Effector memory CD4-positive, alpha-beta T cell (primary cell): ENCODE measurements around the gene XXYLT1.

ENCODE experiments used
- DNase-seq, 3 donors: peaks; one replicate each; pipeline ENCODE4 v3.0.0-alpha.2; 2020
- H3K27ac ChIP-seq: 2 replicates; pipeline ENCODE4 v1.7.0; 2013; ENCODE audit warnings: mild to moderate bottlenecking, low read length, moderate library complexity; ENCODE audit not compliant: insufficient read depth, poor library complexity, severe bottlenecking
- H3K27me3 ChIP-seq: replicated peaks from 2 replicates; pipeline ENCODE4 v1.7.0; 2013; ENCODE audit warnings: mild to moderate bottlenecking, low read length; ENCODE audit not compliant: insufficient read depth, control insufficient read depth, poor library complexity, severe bottlenecking
- H3K36me3 ChIP-seq: 2 replicates; pipeline ENCODE4 v1.7.0; 2013; ENCODE audit warnings: mild to moderate bottlenecking, low read length, moderate library complexity; ENCODE audit not compliant: control insufficient read depth, insufficient read depth
- H3K4me1 ChIP-seq: 2 replicates; pipeline ENCODE4 v1.7.0; 2013; ENCODE audit warnings: low read length, mild to moderate bottlenecking; ENCODE audit not compliant: control insufficient read depth, insufficient read depth, poor library complexity, severe bottlenecking
- H3K4me3 ChIP-seq: 2 replicates; pipeline ENCODE4 v1.7.0; 2013; ENCODE audit warnings: low read length, low read depth, mild to moderate bottlenecking; ENCODE audit not compliant: insufficient read depth, poor library complexity, severe bottlenecking
- H3K9me3 ChIP-seq: 2 replicates; pipeline ENCODE4 v1.7.0; 2013; ENCODE audit warnings: mild to moderate bottlenecking, low read length, moderate library complexity; ENCODE audit not compliant: control insufficient read depth

Gene XXYLT1

GRCh38 chr3:195036574-195036973 is 234.4 kb downstream of the XXYLT1 start:
- Histone ChIP-seq H3K4me1 (no peaks in the 10 kb centered on the region), H3K4me3 (no peak overlapping the region), H3K36me3 (no peaks in the 10 kb centered on the region), H3K27ac (no peak overlapping the region), H3K9me3 (no peaks in the 10 kb centered on the region), H3K27me3 (no peaks in the 10 kb centered on the region)
- no peak for DNase-seq

GRCh38 chr3:195036203-195036505 is 234.8 kb downstream of the XXYLT1 start:
- Histone ChIP-seq H3K36me3 (no peaks in the 10 kb centered on the region), H3K4me1 (no peaks in the 10 kb centered on the region), H3K9me3 (no peaks in the 10 kb centered on the region), H3K4me3 (no peak overlapping the region), H3K27me3 (no peaks in the 10 kb centered on the region), H3K27ac (no peak overlapping the region)
- DNase-seq: no peak

- Histone ChIP-seq H3K4me3 (no peak overlapping the region), H3K36me3 (no peaks in the 10 kb centered on the region), H3K27ac (no peak overlapping the region), H3K27me3 (no peaks in the 10 kb centered on the region), H3K4me1 (no peaks in the 10 kb centered on the region), H3K9me3 (no peaks in the 10 kb centered on the region)
- no peak for DNase-seq
Measured at GRCh38 chr3:195035345-195036202, 235.4 kb downstream of the XXYLT1 start.

GRCh38 chr3:195034541-195034940 is 236.4 kb downstream of the XXYLT1 start:
- no peaks in the 10 kb centered on the region for H3K36me3 ChIP-seq
- no peak overlapping the region for H3K4me3 ChIP-seq
- no peaks in the 10 kb centered on the region for H3K9me3 ChIP-seq
- no peaks in the 10 kb centered on the region for H3K27me3 ChIP-seq
- no peaks in the 10 kb centered on the region for H3K4me1 ChIP-seq
- no peak for DNase-seq
- H3K27ac ChIP-seq: no peak overlapping the region

- Histone ChIP-seq H3K36me3 (no peaks in the 10 kb centered on the region), H3K4me3 (no peak overlapping the region), H3K9me3 (no peaks in the 10 kb centered on the region), H3K4me1 (no peaks in the 10 kb centered on the region), H3K27ac (no peak overlapping the region), H3K27me3 (no peaks in the 10 kb centered on the region)
- no peak for DNase-seq
Measured at GRCh38 chr3:195034101-195034500, 236.9 kb downstream of the XXYLT1 start.

- Histone ChIP-seq H3K27ac (no peak overlapping the region), H3K9me3 (no peaks in the 10 kb centered on the region)
- no peak for DNase-seq
Measured at GRCh38 chr3:195033531-195034091, 237.3 kb downstream of the XXYLT1 start.

GRCh38 chr3:195032955-195033354 is 238.0 kb downstream of the XXYLT1 start:
- no peaks in the 10 kb centered on the region for H3K36me3 ChIP-seq
- H3K27ac ChIP-seq: no peak overlapping the region
- H3K4me3 ChIP-seq: no peak overlapping the region

More at GRCh38 chr3:195033531-195034091, 237.3 kb downstream of the XXYLT1 start:
- Histone ChIP-seq H3K36me3 (no peaks in the 10 kb centered on the region), H3K4me1 (no peaks in the 10 kb centered on the region), H3K27me3 (no peaks in the 10 kb centered on the region), H3K4me3 (no peak overlapping the region)

GRCh38 chr3:195032106-195032759 is 238.7 kb downstream of the XXYLT1 start:
- H3K4me1 ChIP-seq: no peaks in the 10 kb centered on the region
- H3K27me3 ChIP-seq: no peaks in the 10 kb centered on the region
- no peaks in the 10 kb centered on the region for H3K9me3 ChIP-seq
- H3K36me3 ChIP-seq: no peaks in the 10 kb centered on the region
- H3K27ac ChIP-seq: no peak overlapping the region
- H3K4me3 ChIP-seq: no peak overlapping the region
- no peak for DNase-seq

More at GRCh38 chr3:195032955-195033354, 238.0 kb downstream of the XXYLT1 start:
- H3K9me3 ChIP-seq: no peaks in the 10 kb centered on the region
- no peak for DNase-seq
- no peaks in the 10 kb centered on the region for H3K4me1 ChIP-seq
- H3K27me3 ChIP-seq: no peaks in the 10 kb centered on the region

- H3K9me3 ChIP-seq: no peaks in the 10 kb centered on the region
- no peaks in the 10 kb centered on the region for H3K27me3 ChIP-seq
- no peak overlapping the region for H3K27ac ChIP-seq
- no peak for DNase-seq
- no peaks in the 10 kb centered on the region for H3K36me3 ChIP-seq
- no peak overlapping the region for H3K4me3 ChIP-seq
- no peaks in the 10 kb centered on the region for H3K4me1 ChIP-seq
Measured at GRCh38 chr3:195031574-195032003, 239.4 kb downstream of the XXYLT1 start.

- H3K9me3 ChIP-seq: no peaks in the 10 kb centered on the region
- H3K36me3 ChIP-seq: no peaks in the 10 kb centered on the region
- no peak overlapping the region for H3K4me3 ChIP-seq
- no peaks in the 10 kb centered on the region for H3K4me1 ChIP-seq
- no peaks in the 10 kb centered on the region for H3K27me3 ChIP-seq
- no peak overlapping the region for H3K27ac ChIP-seq
- no peak for DNase-seq
Measured at GRCh38 chr3:195030791-195031321, 240.1 kb downstream of the XXYLT1 start.
